ENCODE measurements around the gene SH3BP4.

The SH3BP4 gene

GRCh38 chr2:235092433-235093223, 140.8 kb downstream of the SH3BP4 start:
- no peak for DNase-seq

DNA sequence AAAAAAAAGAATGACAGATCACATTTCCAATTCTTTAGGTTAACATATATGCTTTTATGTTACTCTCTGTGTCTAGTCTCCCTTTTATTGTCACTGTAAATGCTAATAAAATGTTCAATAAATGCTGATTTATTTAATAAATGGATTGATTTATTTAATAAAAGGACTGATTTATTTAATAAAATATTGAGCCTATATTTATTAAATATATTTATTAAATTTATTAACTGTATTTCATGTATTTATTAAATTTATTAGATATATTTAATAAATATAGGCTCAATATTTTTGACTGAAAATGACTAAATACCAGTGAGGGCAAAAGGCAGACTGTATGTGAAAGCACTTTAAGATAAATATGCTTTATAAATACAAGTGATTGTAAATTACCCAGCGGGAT, 142.6 kb downstream of the SH3BP4 start:
- DNase-seq: no peak

GRCh38 chr2:235095569-235095968, 143.8 kb downstream of the SH3BP4 start:
- DNase-seq: no peak

- no peak for DNase-seq
These were observed 144.6 kb downstream of the SH3BP4 start for GRCh38 chr2:235096447-235096846.

- no peak for DNase-seq
These were observed 145.4 kb downstream of the SH3BP4 start for GRCh38 chr2:235097196-235097595.

GRCh38 chr2:235098269-235098668, 146.5 kb downstream of the SH3BP4 start:
- DNase-seq: no peak

DNA sequence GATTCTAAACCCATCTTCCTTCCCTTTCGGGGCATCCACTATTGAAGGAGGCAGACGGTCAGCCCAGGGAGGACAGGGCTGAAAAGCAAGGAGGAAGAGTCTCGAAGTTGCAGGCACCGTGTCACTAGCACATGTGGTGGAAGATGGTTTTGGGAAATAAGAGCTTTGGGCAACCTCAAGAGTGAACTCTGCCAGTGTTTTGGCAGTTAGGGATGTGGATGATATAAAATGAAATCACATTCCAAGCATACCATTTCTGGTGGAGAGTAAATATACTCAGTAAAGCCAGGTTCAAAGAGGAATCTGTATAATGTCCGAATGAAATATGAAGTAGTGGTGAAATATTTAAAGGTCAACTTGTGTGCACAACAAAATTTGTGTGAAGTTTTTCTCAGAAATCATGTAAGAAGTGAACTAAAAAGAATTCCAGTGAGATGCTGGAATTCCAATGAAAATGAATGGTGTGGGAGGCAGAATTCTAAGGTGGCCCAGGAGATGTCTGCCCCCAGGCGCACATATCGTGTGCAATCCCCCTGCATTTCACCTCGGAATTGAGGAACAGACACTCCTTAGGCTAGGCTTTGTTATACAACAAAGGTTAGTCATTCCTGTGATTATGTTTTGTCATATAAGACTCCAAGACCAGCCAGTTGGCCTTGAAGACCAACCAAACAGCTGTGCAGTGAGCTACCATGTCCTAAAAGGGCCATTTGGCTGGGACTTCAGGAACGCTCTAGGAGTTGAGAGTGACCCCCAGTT, 147.1 kb downstream of the SH3BP4 start:
- DNase-seq: no peak

DNA sequence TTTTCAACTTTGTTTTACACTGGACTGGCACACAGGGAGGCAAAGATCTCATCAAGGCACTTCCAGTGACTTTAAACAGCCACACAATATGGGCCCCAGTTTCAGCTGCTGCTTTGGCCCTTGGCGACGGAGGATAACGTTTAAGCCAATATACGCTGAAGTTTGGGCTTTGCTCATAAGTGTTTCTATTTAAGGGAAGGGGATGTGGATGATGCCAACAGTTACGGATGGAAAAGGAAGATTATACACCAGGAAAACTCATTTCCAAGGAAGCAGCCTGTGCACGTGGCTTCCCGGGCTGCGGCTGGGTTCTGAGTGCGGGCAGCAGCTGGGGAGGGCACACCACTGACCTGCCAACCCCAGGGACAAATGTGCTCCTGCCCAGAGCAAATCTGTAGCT, 151.1 kb downstream of the SH3BP4 start:
- DNase-seq: no peak
